HL-60 (cell line): ENCODE measurements around the gene SPI1.

ENCODE experiments used
- POLR2AphosphoS5 ChIP-seq: IDR thresholded peaks from 2 replicates; pipeline ENCODE4 v1.6.1; 2012; ENCODE audit warnings: low read depth
- SPI1 ChIP-seq: IDR thresholded peaks from 2 replicates; pipeline ENCODE4 v1.6.1; 2012; ENCODE audit warnings: low read depth, mild to moderate bottlenecking, borderline replicate concordance

- TF ChIP-seq POLR2AphosphoS5, result peak; percentile 82
- TF ChIP-seq SPI1, result no peak
Observed at GRCh38 chr11:47355283-47356128, 22.8 kb downstream of the SPI1 start.
